Thoracic aorta (tissue), 2 donors: ENCODE measurements around the gene IMPDH2. TPM values are rescaled to one million over a fixed set of nuclear protein-coding genes. Genes with fewer than 3 reads are reported as not detected.

Source experiments
- ATAC-seq: fragments of 150-250 bp; one replicate; pipeline ENCODE4 v1.8.0; 2017; ENCODE audit warnings: low read depth; ENCODE audit not compliant: insufficient number of reproducible peaks, low FRiP score
- DNase-seq: peaks from one replicate; pipeline ENCODE4 v3.0.0-alpha.2; 2020; ENCODE audit warnings: low spot score
- H3K27ac ChIP-seq, 2 donors: fragments of 200-600 bp; sonication (generic); 1 replicate in 1 of 2; 2 replicates in 1 of 2; pipeline ENCODE4 v1.5.1; 2016; ENCODE audit warnings: mild to moderate bottlenecking in 2 of 2, moderate library complexity in 2 of 2
- H3K27me3 ChIP-seq: fragments of 200-600 bp; sonication (generic); replicated peaks from 2 replicates; pipeline ENCODE4 v1.6.0; 2016; ENCODE audit warnings: mild to moderate bottlenecking; ENCODE audit not compliant: insufficient read depth
- H3K36me3 ChIP-seq: fragments of 200-600 bp; sonication (generic); one replicate; pipeline ENCODE4 v1.5.1; 2016
- H3K4me1 ChIP-seq, 2 donors: fragments of 200-600 bp; sonication (generic); 1 replicate in 1 of 2; 2 replicates in 1 of 2; pipeline versions ENCODE4 v1.5.1 to v1.6.0; 2016; ENCODE audit warnings: low read depth in 2 of 2, mild to moderate bottlenecking in 1 of 2; ENCODE audit not compliant: control insufficient read depth in 1 of 2
- H3K4me3 ChIP-seq: fragments of 200-600 bp; sonication (generic); 2 replicates; pipeline ENCODE4 v1.5.1; 2016; ENCODE audit warnings: mild to moderate bottlenecking
- H3K9me3 ChIP-seq: fragments of 200-600 bp; sonication (generic); 2 replicates; pipeline ENCODE4 v1.5.1; 2016
- total RNA-seq, 2 donors: library from RNA; depleted of rRNA; stranded (reverse); fragments of >200 nt; gene quantifications; one replicate each; pipeline versions ENCODE4 v1.1.0 to v1.2.3, GENCODE V29; 2016
- TF ChIP-seq, protein P1 (sequence below): fragments of 200-600 bp; sonication (generic); IDR thresholded peaks from one replicate; pipeline ENCODE4 v1.5.1; 2019; ENCODE audit warnings: antibody characterized with exemption

The IMPDH2 gene
- total RNA-seq, 2 donors from 2014 or later, result 56.0 to 96.2 TPM

DNA sequence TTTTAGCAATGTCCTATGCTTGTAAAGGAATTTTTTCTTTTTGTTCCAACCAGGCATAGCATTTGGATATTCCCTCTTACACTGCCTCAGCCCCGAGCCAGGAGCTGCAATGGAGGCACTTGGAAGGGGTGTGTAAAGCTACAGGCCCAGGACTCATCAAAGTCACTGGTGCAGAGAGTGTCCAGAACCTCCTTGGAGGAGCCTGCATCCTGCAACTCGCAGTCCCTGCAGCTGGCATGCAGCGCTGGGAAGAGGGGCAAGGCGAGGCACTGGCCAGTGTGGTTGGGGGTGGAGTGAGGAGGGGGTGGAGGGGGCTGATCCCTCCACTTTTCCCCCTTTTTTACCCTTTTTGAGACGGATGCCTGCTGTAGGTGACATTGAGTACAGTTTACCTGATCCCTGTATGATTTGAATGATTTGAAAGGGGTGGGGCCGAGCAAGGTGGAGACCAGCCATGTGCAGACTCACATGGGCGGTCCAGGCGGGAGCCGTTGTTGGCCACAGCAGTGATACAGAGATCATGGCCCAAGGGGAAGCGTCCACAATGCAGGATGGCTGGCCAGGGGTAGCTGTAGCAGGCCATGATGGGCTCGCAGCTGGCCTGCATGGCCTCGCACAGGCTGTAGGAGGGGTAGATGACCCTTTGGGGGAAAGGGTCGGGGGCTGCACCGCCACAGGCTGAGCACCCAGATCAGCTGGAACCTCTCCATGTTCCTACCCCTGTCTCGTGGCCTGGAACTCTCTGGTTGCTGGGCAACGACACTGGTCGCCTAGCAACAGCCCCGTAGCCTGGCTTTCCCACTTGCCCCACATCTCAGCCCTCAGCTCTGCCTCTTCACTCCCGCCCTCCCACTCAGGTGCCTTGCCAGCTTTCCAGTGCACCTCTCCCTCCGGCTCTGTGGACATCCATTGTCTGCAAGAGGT, 31.2 kb downstream of the IMPDH2 start:
- Histone ChIP-seq H3K4me1 (no peaks in the 10 kb centered on the region), H3K27me3 (no peaks in the 10 kb centered on the region), H3K4me3 (no peak overlapping the region), H3K27ac (no peak overlapping the region), H3K36me3 (no peaks in the 10 kb centered on the region), H3K9me3 (no peaks in the 10 kb centered on the region)
- ATAC-seq, result no peak
- TF ChIP-seq, protein P1, sequence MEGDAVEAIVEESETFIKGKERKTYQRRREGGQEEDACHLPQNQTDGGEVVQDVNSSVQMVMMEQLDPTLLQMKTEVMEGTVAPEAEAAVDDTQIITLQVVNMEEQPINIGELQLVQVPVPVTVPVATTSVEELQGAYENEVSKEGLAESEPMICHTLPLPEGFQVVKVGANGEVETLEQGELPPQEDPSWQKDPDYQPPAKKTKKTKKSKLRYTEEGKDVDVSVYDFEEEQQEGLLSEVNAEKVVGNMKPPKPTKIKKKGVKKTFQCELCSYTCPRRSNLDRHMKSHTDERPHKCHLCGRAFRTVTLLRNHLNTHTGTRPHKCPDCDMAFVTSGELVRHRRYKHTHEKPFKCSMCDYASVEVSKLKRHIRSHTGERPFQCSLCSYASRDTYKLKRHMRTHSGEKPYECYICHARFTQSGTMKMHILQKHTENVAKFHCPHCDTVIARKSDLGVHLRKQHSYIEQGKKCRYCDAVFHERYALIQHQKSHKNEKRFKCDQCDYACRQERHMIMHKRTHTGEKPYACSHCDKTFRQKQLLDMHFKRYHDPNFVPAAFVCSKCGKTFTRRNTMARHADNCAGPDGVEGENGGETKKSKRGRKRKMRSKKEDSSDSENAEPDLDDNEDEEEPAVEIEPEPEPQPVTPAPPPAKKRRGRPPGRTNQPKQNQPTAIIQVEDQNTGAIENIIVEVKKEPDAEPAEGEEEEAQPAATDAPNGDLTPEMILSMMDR, result no peak
- DNase-seq, result no peak

DNA sequence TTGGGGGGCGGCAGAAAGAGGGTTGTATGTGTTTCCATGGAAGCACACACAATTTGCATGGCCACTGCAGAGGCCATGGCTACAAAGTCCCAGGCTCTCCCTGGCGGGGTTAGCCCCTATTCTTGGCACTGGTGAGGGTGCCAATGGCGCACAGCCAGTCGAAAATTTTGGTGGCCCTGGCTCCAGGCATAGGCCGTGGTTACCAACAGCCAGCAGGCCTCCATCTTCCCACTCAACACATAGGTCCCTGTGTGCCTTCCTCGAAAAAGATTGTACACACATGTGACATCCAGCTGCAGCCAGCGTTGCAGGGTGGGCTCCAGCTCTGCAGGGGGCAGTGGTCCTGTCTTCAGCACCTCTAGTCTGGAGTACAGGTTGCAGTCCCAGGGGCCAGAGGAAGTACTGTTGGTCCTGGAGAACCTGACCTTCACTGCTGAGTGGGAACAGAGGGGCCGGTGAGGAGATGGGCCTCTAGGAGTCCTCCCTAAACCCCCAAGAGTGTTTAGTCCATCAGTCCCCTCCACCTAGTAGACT, 32.0 kb downstream of the IMPDH2 start:
- TF ChIP-seq, protein P1, result no peak
- no peak overlapping the region for H3K4me3 ChIP-seq
- no peaks in the 10 kb centered on the region for H3K36me3 ChIP-seq
- no peaks in the 10 kb centered on the region for H3K9me3 ChIP-seq
- no peak overlapping the region for H3K27ac ChIP-seq
- DNase-seq, result no peak
- no peak for ATAC-seq
- H3K27me3 ChIP-seq, result no peaks in the 10 kb centered on the region
- H3K4me1 ChIP-seq, result peaks cover 0 to 2% of the 10 kb centered on the region in 2 donors

DNA sequence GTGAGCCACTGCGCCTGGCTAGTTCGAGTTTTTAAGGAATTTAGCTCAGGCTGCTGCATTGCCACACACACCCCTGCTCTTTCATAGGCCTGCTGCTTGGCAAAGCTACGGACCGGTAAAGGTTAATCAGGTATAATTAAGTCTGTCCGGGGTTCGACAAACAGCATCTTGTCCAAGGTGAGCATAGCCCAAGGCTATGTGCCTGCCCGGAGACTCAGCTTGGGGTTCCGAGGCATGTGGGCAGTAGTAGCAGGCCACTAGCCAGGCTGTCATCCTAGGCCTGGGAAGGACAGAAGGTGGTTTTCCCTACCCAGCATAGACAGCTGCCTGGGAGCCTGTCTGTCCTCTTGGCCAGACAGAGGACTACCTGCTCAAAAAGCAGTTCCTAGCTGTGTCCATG, 32.6 kb downstream of the IMPDH2 start:
- Histone ChIP-seq H3K36me3 (no peaks in the 10 kb centered on the region), H3K9me3 (no peaks in the 10 kb centered on the region), H3K4me1 (peaks cover 3 to 7% of the 10 kb centered on the region in 2 donors), H3K27me3 (no peaks in the 10 kb centered on the region), H3K4me3 (no peak overlapping the region), H3K27ac (no peak overlapping the region)
- DNase-seq (no peak), ATAC-seq (no peak)
- TF ChIP-seq, protein P1, result no peak

DNA sequence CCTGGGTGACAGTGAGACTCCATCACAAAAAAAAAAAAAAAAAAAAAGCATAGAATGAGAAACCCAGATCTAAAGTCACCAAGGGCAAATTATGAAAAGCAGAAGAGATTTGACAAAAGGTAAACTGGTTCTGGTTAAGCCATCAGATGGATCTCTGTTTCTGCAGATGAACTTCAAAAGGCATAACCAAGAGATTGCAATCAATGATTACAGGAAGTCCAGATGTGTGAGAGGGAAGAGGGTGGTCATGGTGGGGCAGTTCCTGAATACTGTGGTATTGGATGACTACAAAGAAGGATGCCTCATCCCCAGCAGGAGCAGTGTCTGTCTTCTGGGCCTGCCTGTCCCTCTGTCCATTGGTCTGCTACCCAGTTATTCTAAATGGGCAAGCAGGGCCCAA, 35.4 kb downstream of the IMPDH2 start:
- Histone ChIP-seq H3K9me3 (no peaks in the 10 kb centered on the region), H3K4me1 (peaks cover 9 to 22% of the 10 kb centered on the region in 2 donors), H3K4me3 (no peak overlapping the region), H3K36me3 (no peaks in the 10 kb centered on the region), H3K27ac (no peak overlapping the region), H3K27me3 (no peaks in the 10 kb centered on the region)
- TF ChIP-seq, protein P1, result no peak
- ATAC-seq (no peak), DNase-seq (no peak)

DNA sequence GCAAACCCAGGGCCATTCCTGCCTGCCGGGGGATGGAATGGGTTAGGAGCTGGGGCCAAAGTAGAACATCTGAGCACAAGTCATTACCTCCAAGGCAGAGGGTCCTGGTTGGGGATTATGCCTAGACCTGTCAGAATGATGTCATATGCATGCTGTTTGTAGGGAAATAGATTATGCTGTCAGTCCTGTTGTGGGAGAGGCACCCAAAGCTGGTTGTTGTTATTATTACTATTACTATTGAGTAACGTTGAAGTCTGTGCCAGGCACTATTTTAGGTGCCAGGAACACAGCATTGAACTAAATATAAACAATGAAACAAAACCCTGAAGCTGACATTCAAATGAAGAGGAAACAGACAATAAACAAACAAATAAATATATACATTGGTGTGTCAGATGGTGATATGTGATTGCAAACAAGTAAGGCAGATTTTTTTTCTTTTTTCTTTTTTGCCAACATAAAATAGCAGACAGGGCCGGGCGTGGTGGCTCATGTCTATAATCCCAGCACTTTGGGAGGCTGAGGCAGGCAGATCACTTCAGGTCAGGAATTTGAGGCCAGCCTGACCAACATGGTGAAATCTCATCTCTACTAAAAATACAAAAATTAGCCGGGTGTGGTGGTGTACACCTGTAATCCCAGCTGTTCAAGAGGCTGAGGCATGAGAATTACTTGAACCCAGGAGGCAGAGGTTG, 37.2 kb downstream of the IMPDH2 start:
- H3K9me3 ChIP-seq, result no peaks in the 10 kb centered on the region
- peaks cover under 1% of the 10 kb centered on the region for H3K36me3 ChIP-seq
- H3K27ac ChIP-seq, result peak overlapping the region in 1 of 2 donors; percentile 93
- DNase-seq (no peak), ATAC-seq (no peak)
- TF ChIP-seq, protein P1, result no peak
- no peaks in the 10 kb centered on the region for H3K27me3 ChIP-seq
- peak overlapping the region; percentile 88 for H3K4me3 ChIP-seq
- H3K4me1 ChIP-seq, result peaks cover 9 to 32% of the 10 kb centered on the region in 2 donors
